D721Med (cell line): ENCODE data around the gene ST6GALNAC3.
"Not testable (repeated sequence)": the region's sequence is repeated elsewhere in the genome, so short reads cannot be mapped to it uniquely, and the experiment has no call there.

Experiments
- DNase-seq: peaks from one replicate; pipeline ENCODE4 v3.0.0; 2011; ENCODE audit warnings: low spot score; ENCODE audit not compliant: insufficient read length
- FAIRE-seq: peaks from 2 replicates; lab custom pipeline; 2011; peaks lifted over from hg19 to GRCh38; lab: Jason Lieb, UNC
- TF ChIP-seq, protein P1 (sequence below): IDR thresholded peaks from 2 replicates; pipeline ENCODE4 v1.5.1; 2012; ENCODE audit warnings: mild to moderate bottlenecking, control low read depth; ENCODE audit not compliant: insufficient read depth; ENCODE audit errors: missing control alignments

ST6GALNAC3 gene

DNA sequence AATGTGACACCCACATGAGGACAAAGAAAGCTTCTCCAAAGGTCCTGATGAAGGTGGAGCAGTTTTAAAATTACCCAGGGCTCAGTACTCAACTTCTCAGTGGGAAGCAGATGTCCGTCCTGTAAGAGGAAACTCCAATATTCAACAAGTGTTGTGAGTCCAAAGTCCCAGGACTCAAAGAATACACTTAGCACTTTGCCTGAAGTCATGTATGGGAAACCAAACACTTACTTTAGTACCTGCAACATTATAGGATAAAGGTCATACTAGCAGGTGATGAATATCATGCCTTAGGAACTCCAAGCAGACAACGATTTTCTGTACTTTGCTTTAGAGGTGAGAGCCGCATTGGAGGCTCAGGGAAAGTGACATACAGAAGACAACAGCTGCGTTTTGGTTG is 37.2 kb upstream of the ST6GALNAC3 start:
- FAIRE-seq: no peak
- TF ChIP-seq, protein P1, sequence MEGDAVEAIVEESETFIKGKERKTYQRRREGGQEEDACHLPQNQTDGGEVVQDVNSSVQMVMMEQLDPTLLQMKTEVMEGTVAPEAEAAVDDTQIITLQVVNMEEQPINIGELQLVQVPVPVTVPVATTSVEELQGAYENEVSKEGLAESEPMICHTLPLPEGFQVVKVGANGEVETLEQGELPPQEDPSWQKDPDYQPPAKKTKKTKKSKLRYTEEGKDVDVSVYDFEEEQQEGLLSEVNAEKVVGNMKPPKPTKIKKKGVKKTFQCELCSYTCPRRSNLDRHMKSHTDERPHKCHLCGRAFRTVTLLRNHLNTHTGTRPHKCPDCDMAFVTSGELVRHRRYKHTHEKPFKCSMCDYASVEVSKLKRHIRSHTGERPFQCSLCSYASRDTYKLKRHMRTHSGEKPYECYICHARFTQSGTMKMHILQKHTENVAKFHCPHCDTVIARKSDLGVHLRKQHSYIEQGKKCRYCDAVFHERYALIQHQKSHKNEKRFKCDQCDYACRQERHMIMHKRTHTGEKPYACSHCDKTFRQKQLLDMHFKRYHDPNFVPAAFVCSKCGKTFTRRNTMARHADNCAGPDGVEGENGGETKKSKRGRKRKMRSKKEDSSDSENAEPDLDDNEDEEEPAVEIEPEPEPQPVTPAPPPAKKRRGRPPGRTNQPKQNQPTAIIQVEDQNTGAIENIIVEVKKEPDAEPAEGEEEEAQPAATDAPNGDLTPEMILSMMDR: no peak
- no peak for DNase-seq

DNA sequence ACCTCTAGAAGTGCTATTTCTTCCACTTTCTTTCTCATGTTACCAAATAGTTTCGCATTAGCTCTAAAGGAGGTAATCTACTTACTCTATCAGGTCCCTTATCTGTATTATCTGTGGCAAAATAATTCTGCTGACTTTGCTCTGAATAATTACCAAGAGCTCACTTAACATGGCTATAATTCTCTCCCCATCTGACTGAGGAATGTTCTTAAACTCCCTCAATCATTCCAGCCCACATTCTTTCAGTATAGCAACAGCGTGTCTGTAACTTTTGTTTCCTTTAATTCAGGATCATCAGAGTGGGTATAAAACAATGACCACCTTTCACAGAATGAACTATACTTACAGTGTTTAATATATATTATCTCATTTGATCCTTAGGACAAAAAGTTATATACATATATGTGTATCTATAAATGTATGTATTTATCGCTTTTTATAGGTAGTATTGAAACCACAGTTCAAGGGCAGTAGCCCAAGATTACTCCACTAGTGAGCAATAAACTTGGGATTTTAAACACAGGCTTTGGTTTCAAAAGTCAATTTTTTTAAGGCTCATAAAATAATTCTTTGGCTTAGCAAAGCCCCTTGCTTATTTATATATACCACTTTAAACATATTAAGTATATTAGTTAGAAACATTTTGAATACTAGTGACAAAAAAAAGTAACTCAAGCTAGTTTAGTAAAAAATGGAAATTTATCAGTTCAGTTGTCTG is 36.1 kb upstream of the ST6GALNAC3 start:
- DNase-seq (no peak), FAIRE-seq (no peak)
- TF ChIP-seq, protein P1: no peak

DNA sequence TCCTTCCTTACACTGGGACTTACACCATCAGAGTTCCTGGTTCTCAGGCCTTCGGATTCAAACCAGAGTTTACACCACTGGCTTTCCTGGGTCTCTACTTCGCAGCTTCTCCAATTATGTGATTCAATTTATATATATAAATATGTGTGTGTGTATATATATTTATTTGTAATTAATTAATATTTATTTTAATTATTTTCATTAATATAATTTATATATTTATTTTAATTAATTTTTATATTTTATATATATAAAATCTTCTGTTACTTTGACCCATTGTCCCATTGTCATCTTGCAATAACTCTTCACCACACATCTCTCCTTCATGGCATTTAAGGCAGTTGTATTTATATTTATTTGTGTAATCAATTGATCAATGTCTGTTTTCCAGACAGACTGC is 28.4 kb upstream of the ST6GALNAC3 start:
- TF ChIP-seq, protein P1: no peak
- no peak for FAIRE-seq

DNA sequence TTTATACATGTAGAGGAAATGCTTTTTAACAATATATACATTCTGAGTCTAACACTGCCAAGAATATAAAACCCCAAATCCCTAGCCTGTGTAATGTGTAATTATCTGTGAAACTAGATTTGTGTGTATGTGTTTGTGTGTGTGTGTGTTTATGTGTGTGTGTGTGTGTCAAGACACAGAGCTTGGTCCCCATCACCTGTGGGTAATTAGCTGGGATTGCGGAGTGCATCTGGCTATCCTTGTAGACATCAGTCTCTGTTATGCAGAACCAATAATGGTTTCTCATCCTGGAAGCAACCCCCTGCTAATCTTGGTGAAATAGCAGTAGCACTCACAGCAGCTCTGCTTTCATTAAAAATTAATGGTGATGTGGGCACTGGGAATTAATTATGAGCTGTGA is 26.3 kb upstream of the ST6GALNAC3 start:
- TF ChIP-seq, protein P1: no peak
- peak; percentile 29 for FAIRE-seq
- no peak for DNase-seq

More for the DNA sequence above, 28.4 kb upstream of the ST6GALNAC3 start:
- DNase-seq: no peak

DNA sequence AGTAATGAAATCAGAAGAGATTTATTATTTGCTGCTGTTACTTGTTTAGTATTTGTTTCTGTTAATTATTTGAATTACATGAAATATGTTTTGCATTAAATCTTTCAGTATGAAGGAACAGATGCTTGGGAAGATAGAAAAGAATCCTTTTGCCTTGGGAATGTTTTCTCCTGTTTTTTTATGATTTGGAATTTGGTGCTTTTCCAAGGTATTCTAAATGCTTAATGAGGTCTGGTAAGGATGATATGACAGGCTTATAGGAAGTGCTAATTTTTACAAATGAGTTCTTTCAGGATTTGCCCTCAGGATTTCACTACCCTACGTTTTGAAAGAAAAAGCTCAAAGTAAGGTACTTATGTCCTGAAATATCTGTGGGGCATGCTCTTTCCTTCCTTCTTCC is 25.6 kb upstream of the ST6GALNAC3 start:
- DNase-seq (no peak), FAIRE-seq (no peak)
- TF ChIP-seq, protein P1: no peak

DNA sequence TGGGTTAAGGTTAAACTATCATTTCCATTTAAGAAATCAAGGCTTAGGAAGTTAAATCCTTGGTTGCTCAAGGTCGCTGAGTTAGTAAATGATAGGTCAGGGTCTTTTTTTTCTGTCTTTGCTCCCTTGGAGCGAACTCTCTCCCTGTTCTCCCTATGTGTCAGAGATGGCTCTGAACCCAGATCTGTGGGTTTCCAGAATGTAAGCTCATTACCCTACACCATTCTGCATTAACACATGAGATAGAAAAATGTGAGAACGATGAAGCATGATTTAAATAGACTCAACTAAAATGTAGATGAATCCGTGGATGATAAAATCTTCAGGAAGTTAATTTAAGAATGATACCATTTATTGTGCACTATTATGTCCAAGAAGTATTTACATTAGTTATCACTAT is 25.0 kb upstream of the ST6GALNAC3 start:
- DNase-seq (no peak), FAIRE-seq (no peak)
- TF ChIP-seq, protein P1: no peak

DNA sequence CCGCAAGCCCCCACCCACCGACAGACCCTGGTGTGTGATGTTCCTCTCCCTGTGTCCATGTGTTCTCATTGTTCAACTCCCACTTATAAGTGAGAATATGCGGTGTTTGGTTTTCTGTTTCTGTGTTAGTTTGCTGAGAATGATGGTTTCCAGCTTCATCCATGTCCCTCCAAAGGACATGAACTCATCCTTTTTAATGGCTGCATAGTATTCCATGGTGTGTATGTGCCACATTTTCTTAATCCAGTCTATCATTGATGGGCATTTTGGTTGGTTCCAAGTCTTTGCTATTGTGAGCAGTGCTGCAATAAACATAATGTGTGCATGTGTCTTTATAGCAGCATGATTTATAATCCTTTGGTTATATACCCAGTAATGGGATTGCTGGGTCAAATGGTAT is 24.5 kb upstream of the ST6GALNAC3 start:
- not testable (repeated sequence) for FAIRE-seq, DNase-seq
